Parathyroid adenoma (tissue), 2 donors: ENCODE measurements around the gene SSR2.

ENCODE experiments used
- H2AFZ ChIP-seq: fragments of 300-600 bp; sonication (generic); one replicate; pipeline ENCODE4 v1.7.0; 2017; ENCODE audit warnings: antibody characterized with exemption, mild to moderate bottlenecking
- H3K27ac ChIP-seq: fragments of 300-600 bp; sonication (generic); one replicate; pipeline ENCODE4 v1.7.0; 2017
- H3K27me3 ChIP-seq: fragments of 300-600 bp; sonication (generic); one replicate; pipeline ENCODE4 v1.7.0; 2017; ENCODE audit warnings: low read length; ENCODE audit not compliant: control insufficient read depth, insufficient read depth
- H3K36me3 ChIP-seq: fragments of 300-600 bp; sonication (generic); one replicate; pipeline ENCODE4 v1.7.0; 2017; ENCODE audit warnings: low read length; ENCODE audit not compliant: control insufficient read depth, insufficient read depth
- H3K4me1 ChIP-seq: fragments of 300-600 bp; sonication (generic); one replicate; pipeline ENCODE4 v1.7.0; 2017; ENCODE audit warnings: control low read depth
- H3K4me2 ChIP-seq: fragments of 300-600 bp; sonication (generic); one replicate; pipeline ENCODE4 v1.7.0; 2017; ENCODE audit warnings: low read length
- H3K4me3 ChIP-seq: fragments of 300-600 bp; sonication (generic); one replicate; pipeline ENCODE4 v1.7.0; 2017; ENCODE audit warnings: low read depth, low read length
- H3K79me2 ChIP-seq: fragments of 300-600 bp; sonication (generic); one replicate; pipeline ENCODE4 v1.7.0; 2017; ENCODE audit warnings: control low read depth
- H3K9ac ChIP-seq: fragments of 300-600 bp; sonication (generic); one replicate; pipeline ENCODE4 v1.7.0; 2017; ENCODE audit warnings: mild to moderate bottlenecking
- H3K9me3 ChIP-seq: fragments of 300-600 bp; sonication (generic); one replicate; pipeline ENCODE4 v1.7.0; 2017; ENCODE audit warnings: low read length; ENCODE audit not compliant: control insufficient read depth
- CTCF ChIP-seq: fragments of 300-600 bp; sonication (generic); IDR thresholded peaks from one replicate; pipeline ENCODE4 v1.7.0; 2017; ENCODE audit warnings: antibody characterized with exemption, mild to moderate bottlenecking
- donor health status: primary hyperparathyroidism.

Gene SSR2

GRCh38 chr1:155962599-155963211, 58.0 kb downstream of the SSR2 start:
- no peaks in the 10 kb centered on the region for H3K36me3 ChIP-seq
- H2AFZ ChIP-seq = no peak overlapping the region
- H3K9me3 ChIP-seq = no peaks in the 10 kb centered on the region
- H3K79me2 ChIP-seq = no peaks in the 10 kb centered on the region
- no peaks in the 10 kb centered on the region for H3K27me3 ChIP-seq
- H3K4me1 ChIP-seq = no peaks in the 10 kb centered on the region
- no peak for TF ChIP-seq CTCF
- H3K4me3 ChIP-seq = no peak overlapping the region
- no peak overlapping the region for H3K9ac ChIP-seq
- no peak overlapping the region for H3K4me2 ChIP-seq
- H3K27ac ChIP-seq = no peak overlapping the region

- no peak overlapping the region for H3K9ac ChIP-seq
- no peak overlapping the region for H3K4me2 ChIP-seq
- H3K27ac ChIP-seq = no peak overlapping the region
- H3K36me3 ChIP-seq = no peaks in the 10 kb centered on the region
- no peaks in the 10 kb centered on the region for H3K4me1 ChIP-seq
- H3K4me3 ChIP-seq = no peak overlapping the region
- TF ChIP-seq CTCF = no peak
- no peaks in the 10 kb centered on the region for H3K79me2 ChIP-seq
- no peaks in the 10 kb centered on the region for H3K27me3 ChIP-seq
- H2AFZ ChIP-seq = no peak overlapping the region
- no peaks in the 10 kb centered on the region for H3K9me3 ChIP-seq
Observed at GRCh38 chr1:155961937-155962336, 58.8 kb downstream of the SSR2 start.

- H3K4me3 ChIP-seq = no peak overlapping the region
- no peak overlapping the region for H2AFZ ChIP-seq
- H3K27ac ChIP-seq = no peak overlapping the region
- no peaks in the 10 kb centered on the region for H3K4me1 ChIP-seq
- no peak overlapping the region for H3K9ac ChIP-seq
- no peak for TF ChIP-seq CTCF
- no peaks in the 10 kb centered on the region for H3K36me3 ChIP-seq
- H3K79me2 ChIP-seq = no peaks in the 10 kb centered on the region
- no peaks in the 10 kb centered on the region for H3K9me3 ChIP-seq
- no peaks in the 10 kb centered on the region for H3K27me3 ChIP-seq
- H3K4me2 ChIP-seq = no peak overlapping the region
Observed at GRCh38 chr1:155960081-155960745, 60.5 kb downstream of the SSR2 start.
